Urinary bladder (tissue), 4 donors: ENCODE data around the gene PPTC7. TPM values are rescaled to one million over a fixed set of nuclear protein-coding genes. Genes with fewer than 3 reads are reported as not detected.
"Not testable (repeated sequence)": the region's sequence is repeated elsewhere in the genome, so short reads cannot be mapped to it uniquely, and the experiment has no call there.

Source experiments
- DNase-seq: peaks from one replicate; pipeline ENCODE4 v3.0.0-alpha.2; 2015; ENCODE audit errors: extremely low spot score
- H3K27ac ChIP-seq: one replicate; pipeline ENCODE4 v1.5.1; 2013; ENCODE audit warnings: low read depth, mild to moderate bottlenecking, moderate library complexity
- H3K36me3 ChIP-seq: one replicate; pipeline ENCODE4 v1.6.1; 2013; ENCODE audit warnings: mild to moderate bottlenecking, moderate library complexity; ENCODE audit not compliant: insufficient read depth
- H3K4me1 ChIP-seq: one replicate; pipeline ENCODE4 v1.6.1; 2013; ENCODE audit warnings: mild to moderate bottlenecking, moderate library complexity; ENCODE audit not compliant: insufficient read depth
- H3K4me3 ChIP-seq: one replicate; pipeline ENCODE4 v1.5.1; 2013; ENCODE audit warnings: low read depth, low read length
- WGBS: extraction: QIAGEN DNeasy Blood & Tissue Kit; methylation state at CpG from one replicate; pipeline ENCODE4 v1.1.7; 2013; 5-methylcytosine and 5-hydroxymethylcytosine counted together
- polyA plus RNA-seq: library from polyadenylated mRNA; stranded (reverse); fragments of 200-250 nt; gene quantifications from one replicate; pipeline ENCODE4 v1.2.3, GENCODE V29; 2013
- total RNA-seq: library from RNA; depleted of rRNA; stranded (reverse); fragments of >200 nt; gene quantifications from one replicate; pipeline ENCODE4 v1.2.3, GENCODE V29; 2014
- donor health status: healthy with polysubstance abuse.
- donor health status: healthy.

The PPTC7 gene
- total and polyA plus RNA-seq, 2 donors, result 15.0 to 20.8 TPM

GRCh38 chr12:110577864-110578693 lies 5.0 kb downstream of the PPTC7 start:
- peaks cover 4% of the 10 kb centered on the region for H3K4me1 ChIP-seq
- no peak overlapping the region for H3K4me3 ChIP-seq
- H3K36me3 ChIP-seq, result no peaks in the 10 kb centered on the region
- DNase-seq, result no peak
- 56% methylated on average over 8 of the region's 8 CpGs for WGBS
- peak overlapping the region; percentile 74 for H3K27ac ChIP-seq

- H3K36me3 ChIP-seq, result no peaks in the 10 kb centered on the region
- no peak overlapping the region for H3K27ac ChIP-seq
- peaks cover 4% of the 10 kb centered on the region for H3K4me1 ChIP-seq
- 95% methylated on average over 2 of the region's 2 CpGs for WGBS
- DNase-seq, result no peak
- H3K4me3 ChIP-seq, result no peak overlapping the region
Observed at GRCh38 chr12:110576504-110576903, 6.6 kb downstream of the PPTC7 start.

- Histone ChIP-seq H3K36me3 (no peaks in the 10 kb centered on the region), H3K27ac (no peak overlapping the region), H3K4me1 (peaks cover 4% of the 10 kb centered on the region), H3K4me3 (no peak overlapping the region)
- no peak for DNase-seq
- 28% methylated on average over 1 of the region's 1 CpG for WGBS
Observed at GRCh38 chr12:110575326-110575725, 7.8 kb downstream of the PPTC7 start.

- H3K4me3 ChIP-seq, DNase-seq, H3K4me1 ChIP-seq, H3K27ac ChIP-seq, H3K36me3 ChIP-seq: not testable (repeated sequence)
- WGBS, result 85% methylated on average over 10 of the region's 10 CpGs
Observed at GRCh38 chr12:110574717-110575230, 8.3 kb downstream of the PPTC7 start.

- DNase-seq, result no peak
- Histone ChIP-seq H3K4me3 (no peak overlapping the region), H3K4me1 (peaks cover 1% of the 10 kb centered on the region), H3K27ac (no peak overlapping the region), H3K36me3 (no peaks in the 10 kb centered on the region)
- 58% methylated on average over 1 of the region's 1 CpG for whole genome bisulfite sequencing
Observed at GRCh38 chr12:110574044-110574443, 9.1 kb downstream of the PPTC7 start.

GRCh38 chr12:110570798-110571197 lies 12.3 kb downstream of the PPTC7 start:
- not testable (repeated sequence) for DNase-seq, H3K27ac ChIP-seq, H3K4me1 ChIP-seq, H3K4me3 ChIP-seq, H3K36me3 ChIP-seq
- 97% methylated on average over 16 of the region's 16 CpGs for WGBS

GRCh38 chr12:110569838-110570237 lies 13.3 kb downstream of the PPTC7 start:
- H3K27ac ChIP-seq, H3K4me3 ChIP-seq, DNase-seq, H3K4me1 ChIP-seq, H3K36me3 ChIP-seq: not testable (repeated sequence)
- no CpG with 5 or more reads among the region's 2 CpGs for WGBS

- Histone ChIP-seq H3K27ac (no peak overlapping the region), H3K4me1 (no peaks in the 10 kb centered on the region), H3K36me3 (no peaks in the 10 kb centered on the region), H3K4me3 (no peak overlapping the region)
- no peak for DNase-seq
- WGBS, result 98% methylated on average over 6 of the region's 6 CpGs
Observed at GRCh38 chr12:110568752-110569151, 14.4 kb downstream of the PPTC7 start.

GRCh38 chr12:110566993-110567392 lies 16.1 kb downstream of the PPTC7 start:
- WGBS, result 96% methylated on average over 5 of the region's 5 CpGs
- no peaks in the 10 kb centered on the region for H3K4me1 ChIP-seq

GRCh38 chr12:110565894-110566871 lies 16.9 kb downstream of the PPTC7 start:
- Histone ChIP-seq H3K36me3 (no peaks in the 10 kb centered on the region), H3K4me3 (no peak overlapping the region), H3K27ac (no peak overlapping the region), H3K4me1 (no peaks in the 10 kb centered on the region)
- DNase-seq, result no peak
- WGBS, result 82% methylated on average over 8 of the region's 8 CpGs

More at GRCh38 chr12:110566993-110567392, 16.1 kb downstream of the PPTC7 start:
- Histone ChIP-seq H3K4me3 (no peak overlapping the region), H3K36me3 (no peaks in the 10 kb centered on the region), H3K27ac (no peak overlapping the region)
- DNase-seq, result no peak

- Histone ChIP-seq H3K27ac (no peak overlapping the region), H3K4me1 (no peaks in the 10 kb centered on the region), H3K4me3 (no peak overlapping the region), H3K36me3 (no peaks in the 10 kb centered on the region)
- DNase-seq, result no peak
- 47% methylated on average over 8 of the region's 8 CpGs for WGBS
Observed at GRCh38 chr12:110564471-110564991, 18.6 kb downstream of the PPTC7 start.

GRCh38 chr12:110563702-110564470 lies 19.2 kb downstream of the PPTC7 start:
- no peak overlapping the region for H3K4me3 ChIP-seq
- DNase-seq, result no peak
- no peaks in the 10 kb centered on the region for H3K4me1 ChIP-seq
- no peak overlapping the region for H3K27ac ChIP-seq
- no peaks in the 10 kb centered on the region for H3K36me3 ChIP-seq

GRCh38 chr12:110562386-110562785 lies 20.7 kb downstream of the PPTC7 start:
- not testable (repeated sequence) for H3K27ac ChIP-seq, H3K4me3 ChIP-seq, DNase-seq, H3K4me1 ChIP-seq, H3K36me3 ChIP-seq
- WGBS, result 84% methylated on average over 5 of the region's 5 CpGs
